Trophoblast cell (in vitro differentiated cells and primary cell): ENCODE results near the gene IFT80.
"Not testable (repeated sequence)": the region's sequence is repeated elsewhere in the genome, so short reads cannot be mapped to it uniquely, and the experiment has no call there.

Experiments used
- DNase-seq, 2 donors: peaks; one replicate each; pipeline ENCODE4 v3.0.0-alpha.2; 2016
- H2AFZ ChIP-seq: 2 replicates; pipeline ENCODE4 v1.6.1; 2013; ENCODE audit warnings: low read length, moderate library complexity, mild to moderate bottlenecking; ENCODE audit not compliant: insufficient read depth, poor library complexity
- H2AK5ac ChIP-seq: 2 replicates; pipeline ENCODE4 v1.6.1; 2013; ENCODE audit warnings: mild to moderate bottlenecking, low read length
- H2BK120ac ChIP-seq: 2 replicates; pipeline ENCODE4 v1.6.1; 2013; ENCODE audit warnings: low read length, mild to moderate bottlenecking, moderate library complexity; ENCODE audit not compliant: insufficient read depth, poor library complexity
- H2BK12ac ChIP-seq: 2 replicates; pipeline ENCODE4 v1.6.1; 2013; ENCODE audit warnings: mild to moderate bottlenecking, low read length, moderate library complexity
- H2BK5ac ChIP-seq: 2 replicates; pipeline ENCODE4 v1.6.1; 2013; ENCODE audit warnings: low read length, low read depth, moderate library complexity, mild to moderate bottlenecking; ENCODE audit not compliant: poor library complexity
- H3K14ac ChIP-seq: 2 replicates; pipeline ENCODE4 v1.6.1; 2013; ENCODE audit warnings: mild to moderate bottlenecking, low read length
- H3K18ac ChIP-seq: 2 replicates; pipeline ENCODE4 v1.6.1; 2013; ENCODE audit warnings: mild to moderate bottlenecking, low read length
- H3K23ac ChIP-seq: 2 replicates; pipeline ENCODE4 v1.6.1; 2013; ENCODE audit warnings: low read length
- H3K27ac ChIP-seq: 2 replicates; pipeline ENCODE4 v1.5.1; 2013; ENCODE audit warnings: low read depth, mild to moderate bottlenecking, inconsistent platforms, low read length, moderate library complexity
- H3K27me3 ChIP-seq: 2 replicates; pipeline ENCODE4 v1.6.1; 2013; ENCODE audit warnings: inconsistent platforms, mild to moderate bottlenecking, low read length, moderate library complexity; ENCODE audit not compliant: insufficient read depth
- H3K36me3 ChIP-seq, 2 experiments: 1 replicate in 1 of 2; 2 replicates in 1 of 2; pipeline ENCODE4 v1.6.1; 2013; ENCODE audit warnings: low read length in 2 of 2, mild to moderate bottlenecking in 2 of 2, moderate library complexity in 1 of 2; ENCODE audit not compliant: insufficient read depth in 2 of 2, control insufficient read depth in 1 of 2
- H3K4ac ChIP-seq: 2 replicates; pipeline ENCODE4 v1.6.1; 2013; ENCODE audit warnings: low read depth, mild to moderate bottlenecking, low read length, moderate library complexity
- H3K4me1 ChIP-seq, 2 experiments: 1 replicate in 1 of 2; 2 replicates in 1 of 2; pipeline ENCODE4 v1.6.1; 2013; ENCODE audit warnings: low read length in 2 of 2, mild to moderate bottlenecking in 2 of 2, moderate library complexity in 1 of 2; ENCODE audit not compliant: insufficient read depth in 2 of 2, control insufficient read depth in 1 of 2
- H3K4me2 ChIP-seq: 2 replicates; pipeline ENCODE4 v1.6.1; 2013; ENCODE audit warnings: inconsistent platforms, mild to moderate bottlenecking, low read length, moderate library complexity
- H3K4me3 ChIP-seq: 2 replicates; pipeline ENCODE4 v1.5.1; 2013; ENCODE audit warnings: mild to moderate bottlenecking, low read depth, low read length, inconsistent platforms
- H3K79me1 ChIP-seq: one replicate; pipeline ENCODE4 v1.6.1; 2013; ENCODE audit warnings: low read length
- H3K79me2 ChIP-seq: 2 replicates; pipeline ENCODE4 v1.6.1; 2013; ENCODE audit warnings: low read length, mild to moderate bottlenecking; ENCODE audit not compliant: control insufficient read depth, insufficient read depth, poor library complexity
- H3K9ac ChIP-seq: 2 replicates; pipeline ENCODE4 v1.6.1; 2013; ENCODE audit warnings: mild to moderate bottlenecking, low read length
- H3K9me3 ChIP-seq: 2 replicates; pipeline ENCODE4 v1.6.1; 2013; ENCODE audit warnings: low read depth, mild to moderate bottlenecking, control low read depth, inconsistent platforms, low read length; ENCODE audit not compliant: insufficient read depth
- H4K12ac ChIP-seq: 2 replicates; pipeline ENCODE4 v1.6.1; 2013; ENCODE audit warnings: low read depth, mild to moderate bottlenecking, low read length, moderate library complexity
- H4K8ac ChIP-seq: 2 replicates; pipeline ENCODE4 v1.6.1; 2013; ENCODE audit warnings: low read depth, mild to moderate bottlenecking, low read length, moderate library complexity
- H4K91ac ChIP-seq: one replicate; pipeline ENCODE4 v1.6.1; 2013; ENCODE audit warnings: low read depth, mild to moderate bottlenecking, low read length, moderate library complexity
- WGBS: extraction: QIAGEN DNeasy Blood & Tissue Kit; methylation state at CpG from one replicate; pipeline ENCODE4 v1.1.7; 2013; ENCODE audit warnings: missing lambda C conversion rate; ENCODE audit not compliant: insufficient read length, insufficient coverage; ENCODE audit errors: extremely low coverage; 5-methylcytosine and 5-hydroxymethylcytosine counted together

Gene IFT80

DNA sequence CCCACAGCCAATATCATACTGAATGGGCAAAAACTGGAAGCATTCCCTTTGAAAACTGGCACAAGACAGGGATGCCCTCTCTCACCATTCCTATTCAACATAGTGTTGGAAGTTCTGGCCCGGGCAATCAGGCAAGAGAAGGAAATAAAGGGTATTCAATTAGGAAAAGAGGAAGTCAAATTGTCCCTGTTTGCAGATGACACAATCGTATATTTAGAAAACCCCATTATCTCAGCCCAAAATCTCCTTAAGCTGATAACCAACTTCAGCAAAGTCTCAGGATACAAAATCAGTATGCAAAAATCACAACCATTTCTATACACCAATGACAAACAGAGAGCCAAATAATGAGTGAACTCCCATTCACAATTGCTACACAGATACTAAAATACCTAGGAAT is 36.1 kb downstream of the IFT80 start:
- not testable (repeated sequence) for H3K4me3 ChIP-seq, H2BK12ac ChIP-seq, H2AFZ ChIP-seq, H2AK5ac ChIP-seq, H3K4me1 ChIP-seq, H3K9ac ChIP-seq, H2BK120ac ChIP-seq, H3K27ac ChIP-seq, H3K79me2 ChIP-seq, H2BK5ac ChIP-seq, H3K9me3 ChIP-seq, H3K23ac ChIP-seq, H3K36me3 ChIP-seq, H3K14ac ChIP-seq, H3K4me2 ChIP-seq, H3K79me1 ChIP-seq, H3K4ac ChIP-seq, H3K27me3 ChIP-seq, DNase-seq, H4K12ac ChIP-seq, H4K91ac ChIP-seq, H4K8ac ChIP-seq, H3K18ac ChIP-seq
- no CpG with 5 or more reads among the region's 2 CpGs for WGBS

DNA sequence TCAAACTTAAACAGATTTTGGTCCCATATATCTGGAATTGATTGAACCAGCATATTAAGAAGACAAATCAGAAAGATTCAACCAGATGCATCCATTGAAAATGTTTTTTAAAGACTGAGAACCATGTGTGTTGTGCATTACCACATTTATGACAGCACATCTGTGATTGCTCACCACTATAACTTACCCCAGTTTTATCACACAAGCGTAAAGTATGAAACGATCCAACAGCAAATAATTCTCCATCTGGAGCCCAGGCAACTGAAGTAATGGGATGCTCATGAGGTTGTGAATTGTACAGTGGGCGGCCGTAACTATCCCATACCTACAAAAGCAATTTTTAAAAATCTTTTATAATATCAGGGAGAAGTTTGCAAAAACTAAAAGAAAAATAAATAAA is 43.2 kb downstream of the IFT80 start:
- no peak overlapping the region for H3K4me3 ChIP-seq
- H2BK120ac ChIP-seq: no peak overlapping the region
- no peak overlapping the region for H3K14ac ChIP-seq
- WGBS: no CpG with 5 or more reads among the region's 4 CpGs
- no peak overlapping the region for H3K23ac ChIP-seq
- H4K8ac ChIP-seq: no peak overlapping the region
- no peak overlapping the region for H4K91ac ChIP-seq
- H3K36me3 ChIP-seq: peaks cover 0 to 2% of the 10 kb centered on the region in 2 experiments
- no peak overlapping the region for H2BK12ac ChIP-seq
- H3K4ac ChIP-seq: no peak overlapping the region
- no peaks in the 10 kb centered on the region for H3K27me3 ChIP-seq
- no peaks in the 10 kb centered on the region for H3K4me1 ChIP-seq
- H3K18ac ChIP-seq: no peak overlapping the region
- no peaks in the 10 kb centered on the region for H3K79me2 ChIP-seq
- H2BK5ac ChIP-seq: no peak overlapping the region
- H3K9ac ChIP-seq: no peak overlapping the region
- DNase-seq: no peak
- H2AFZ ChIP-seq: no peak overlapping the region
- no peaks in the 10 kb centered on the region for H3K9me3 ChIP-seq
- H2AK5ac ChIP-seq: no peak overlapping the region
- no peak overlapping the region for H3K27ac ChIP-seq
- H4K12ac ChIP-seq: no peak overlapping the region
- H3K79me1 ChIP-seq: no peaks in the 10 kb centered on the region
- H3K4me2 ChIP-seq: no peak overlapping the region

DNA sequence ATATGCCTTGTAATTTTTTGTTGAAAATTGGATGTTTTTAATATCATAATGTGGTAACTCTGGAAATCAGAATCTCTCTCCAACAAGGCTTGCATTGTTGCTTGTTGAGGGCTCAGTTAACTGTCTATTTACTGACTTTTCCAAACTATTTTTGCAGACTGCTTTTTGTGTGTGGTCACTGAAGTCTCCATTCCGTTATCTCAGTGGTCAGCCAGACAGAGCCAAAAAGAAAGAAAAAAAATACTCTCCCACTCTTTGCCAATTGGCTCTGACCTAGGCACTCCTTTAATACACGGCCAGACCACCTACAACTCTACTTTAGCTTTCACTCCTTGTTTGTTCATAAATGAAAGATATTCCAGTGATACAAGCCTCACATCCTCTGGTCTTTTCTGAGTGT is 52.5 kb downstream of the IFT80 start:
- no peaks in the 10 kb centered on the region for H3K9me3 ChIP-seq
- H2BK5ac ChIP-seq: no peak overlapping the region
- no peaks in the 10 kb centered on the region for H3K79me1 ChIP-seq
- no peak overlapping the region for H4K8ac ChIP-seq
- DNase-seq: no peak
- H2AK5ac ChIP-seq: no peak overlapping the region
- no peak overlapping the region for H3K14ac ChIP-seq
- no peak overlapping the region for H3K9ac ChIP-seq
- no peak overlapping the region for H3K4me3 ChIP-seq
- H3K79me2 ChIP-seq: no peaks in the 10 kb centered on the region
- H3K18ac ChIP-seq: no peak overlapping the region
- no peak overlapping the region for H2BK12ac ChIP-seq
- no peak overlapping the region for H2BK120ac ChIP-seq
- no peaks in the 10 kb centered on the region for H3K4me1 ChIP-seq
- no peak overlapping the region for H3K4ac ChIP-seq
- no peak overlapping the region for H4K91ac ChIP-seq
- no CpG with 5 or more reads among the region's 2 CpGs for WGBS
- H3K23ac ChIP-seq: no peak overlapping the region
- H4K12ac ChIP-seq: no peak overlapping the region
- no peaks in the 10 kb centered on the region for H3K36me3 ChIP-seq
- H3K27ac ChIP-seq: no peak overlapping the region
- H2AFZ ChIP-seq: no peak overlapping the region
- H3K27me3 ChIP-seq: no peaks in the 10 kb centered on the region
- H3K4me2 ChIP-seq: no peak overlapping the region

DNA sequence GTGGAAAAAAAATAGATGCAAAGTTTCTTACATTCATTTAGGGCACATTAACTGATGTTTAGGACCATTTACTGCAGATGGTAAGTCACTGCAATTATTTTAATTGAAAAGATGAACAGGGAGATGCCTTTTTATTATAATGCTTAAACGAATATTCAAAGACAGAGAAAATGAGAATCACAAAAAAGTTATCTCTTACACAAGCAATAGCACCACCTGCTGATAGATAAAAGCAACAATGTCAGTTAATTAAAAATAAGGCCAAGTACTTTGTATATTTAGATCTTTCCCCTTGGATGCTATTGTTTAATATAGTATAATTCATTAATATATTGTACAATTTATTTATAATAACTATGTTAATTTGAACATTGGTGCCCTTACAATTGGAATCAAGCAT is 55.9 kb downstream of the IFT80 start:
- H3K9ac ChIP-seq: no peak overlapping the region
- no peak overlapping the region for H3K18ac ChIP-seq
- no peak overlapping the region for H4K91ac ChIP-seq
- no peak overlapping the region for H3K4ac ChIP-seq
- peak in 1 of 2 donors; percentile 36 for DNase-seq
- no peak overlapping the region for H4K8ac ChIP-seq
- no peak overlapping the region for H4K12ac ChIP-seq
- no peak overlapping the region for H2BK12ac ChIP-seq
- H3K79me2 ChIP-seq: no peaks in the 10 kb centered on the region
- H2BK5ac ChIP-seq: no peak overlapping the region
- peaks cover under 1% of the 10 kb centered on the region for H3K9me3 ChIP-seq
- no peak overlapping the region for H3K4me2 ChIP-seq
- no peaks in the 10 kb centered on the region for H3K4me1 ChIP-seq
- no CpG with 5 or more reads among the region's 1 CpG for WGBS
- H3K36me3 ChIP-seq: peaks cover 0 to 5% of the 10 kb centered on the region in 2 experiments
- no peak overlapping the region for H2AK5ac ChIP-seq
- H3K14ac ChIP-seq: no peak overlapping the region
- no peak overlapping the region for H2AFZ ChIP-seq
- no peak overlapping the region for H3K4me3 ChIP-seq
- no peaks in the 10 kb centered on the region for H3K27me3 ChIP-seq
- no peak overlapping the region for H3K27ac ChIP-seq
- no peak overlapping the region for H2BK120ac ChIP-seq
- H3K23ac ChIP-seq: no peak overlapping the region
- no peaks in the 10 kb centered on the region for H3K79me1 ChIP-seq
